Endothelial cell (in vitro differentiated cells): ENCODE measurements around the gene PPP3CA. TPM values are rescaled to one million over a fixed set of nuclear protein-coding genes. Genes with fewer than 3 reads are reported as not detected.

ENCODE experiments used
- DNase-seq: peaks from one replicate; pipeline ENCODE4 v3.0.0; 2021; ENCODE audit warnings: low spot score
- H3K27ac Mint-ChIP-seq: one replicate; pipeline ENCODE4 v1.8.0; 2021; ENCODE audit warnings: mixed read lengths, inconsistent platforms; ENCODE audit not compliant: unreplicated experiment
- H3K27me3 Mint-ChIP-seq: one replicate; pipeline ENCODE4 v1.8.0; 2021; ENCODE audit warnings: mild to moderate bottlenecking, moderate library complexity, mixed read lengths, inconsistent platforms; ENCODE audit not compliant: unreplicated experiment
- H3K36me3 Mint-ChIP-seq: one replicate; pipeline ENCODE4 v1.8.0; 2021; ENCODE audit warnings: mild to moderate bottlenecking, low read depth, mixed read lengths, inconsistent platforms; ENCODE audit not compliant: unreplicated experiment
- H3K4me1 Mint-ChIP-seq: one replicate; pipeline ENCODE4 v1.8.0; 2021; ENCODE audit warnings: mild to moderate bottlenecking, mixed read lengths, inconsistent platforms; ENCODE audit not compliant: unreplicated experiment
- H3K4me3 Mint-ChIP-seq: one replicate; pipeline ENCODE4 v1.8.0; 2021; ENCODE audit warnings: mild to moderate bottlenecking, mixed read lengths, inconsistent platforms; ENCODE audit not compliant: unreplicated experiment
- H3K9me3 Mint-ChIP-seq: one replicate; pipeline ENCODE4 v1.8.0; 2021; ENCODE audit warnings: mixed read lengths, inconsistent platforms; ENCODE audit not compliant: unreplicated experiment
- CTCF ChIP-seq: fragments of 200-600 bp; sonication (generic); IDR thresholded peaks from one replicate; pipeline ENCODE4 v1.5.0; 2021; ENCODE audit warnings: antibody characterized with exemption; ENCODE audit not compliant: unreplicated experiment
- total RNA-seq: library from RNA; stranded (reverse); fragmentation: NEBNext Ultra II Directional; extraction: Animal tissue kit (Norgen Biotek cat#: 25700); gene quantifications from one replicate; pipeline ENCODE4 v1.2.1, GENCODE V29; 2021; ENCODE audit not compliant: unreplicated experiment

PPP3CA gene
- total RNA-seq, 1 donor from 2014 or later: 60.5 TPM

GRCh38 chr4:101299021-101299420, 48.3 kb downstream of the PPP3CA start:
- no peak for DNase-seq
- no peak overlapping the region for H3K27ac Mint-ChIP-seq
- no peak for TF ChIP-seq CTCF
- no peak overlapping the region for H3K4me3 Mint-ChIP-seq
- no peaks in the 10 kb centered on the region for H3K4me1 Mint-ChIP-seq
- H3K27me3 Mint-ChIP-seq: no peaks in the 10 kb centered on the region
- no peaks in the 10 kb centered on the region for H3K9me3 Mint-ChIP-seq
- no peaks in the 10 kb centered on the region for H3K36me3 Mint-ChIP-seq

- Mint-ChIP-seq H3K36me3 (peaks cover 3% of the 10 kb centered on the region), H3K27ac (no peak overlapping the region), H3K4me3 (no peak overlapping the region), H3K4me1 (peaks cover 19% of the 10 kb centered on the region), H3K9me3 (no peaks in the 10 kb centered on the region), H3K27me3 (no peaks in the 10 kb centered on the region)
- no peak for DNase-seq
- no peak for TF ChIP-seq CTCF
These were observed 51.6 kb downstream of the PPP3CA start for GRCh38 chr4:101295691-101296090.

- H3K4me1 Mint-ChIP-seq: peaks cover 26% of the 10 kb centered on the region
- no peak for TF ChIP-seq CTCF
- peaks cover 2% of the 10 kb centered on the region for H3K27me3 Mint-ChIP-seq
- no peaks in the 10 kb centered on the region for H3K9me3 Mint-ChIP-seq
- no peak overlapping the region for H3K4me3 Mint-ChIP-seq
- no peak for DNase-seq
- peaks cover 3% of the 10 kb centered on the region for H3K36me3 Mint-ChIP-seq
- H3K27ac Mint-ChIP-seq: no peak overlapping the region
These were observed 52.7 kb downstream of the PPP3CA start for GRCh38 chr4:101294597-101294996.

GRCh38 chr4:101292901-101293300, 54.4 kb downstream of the PPP3CA start:
- H3K27ac Mint-ChIP-seq: no peak overlapping the region
- DNase-seq: no peak
- no peak for TF ChIP-seq CTCF

GRCh38 chr4:101292214-101292613, 55.1 kb downstream of the PPP3CA start:
- Mint-ChIP-seq H3K27ac (no peak overlapping the region), H3K4me1 (peaks cover 40% of the 10 kb centered on the region), H3K27me3 (peaks cover 2% of the 10 kb centered on the region), H3K4me3 (no peak overlapping the region), H3K36me3 (peaks cover 3% of the 10 kb centered on the region), H3K9me3 (no peaks in the 10 kb centered on the region)
- no peak for TF ChIP-seq CTCF
- no peak for DNase-seq

More at GRCh38 chr4:101292901-101293300, 54.4 kb downstream of the PPP3CA start:
- Mint-ChIP-seq H3K36me3 (peaks cover 3% of the 10 kb centered on the region), H3K4me1 (peaks cover 34% of the 10 kb centered on the region), H3K9me3 (no peaks in the 10 kb centered on the region), H3K4me3 (no peak overlapping the region), H3K27me3 (peaks cover 2% of the 10 kb centered on the region)
